GM19372 (cell line): ENCODE measurements around the gene TMEM123.
"Not testable (repeated sequence)": the region's sequence is repeated elsewhere in the genome, so short reads cannot be mapped to it uniquely, and the experiment has no call there.

ENCODE experiments used
- ATAC-seq: cut with Tn5 transposase; IDR thresholded peaks from one replicate; pipeline ENCODE4 v1.9.1; 2021; ENCODE audit warnings: mild to moderate bottlenecking, low read depth, moderate library complexity; ENCODE audit not compliant: unreplicated experiment

TMEM123 gene

DNA sequence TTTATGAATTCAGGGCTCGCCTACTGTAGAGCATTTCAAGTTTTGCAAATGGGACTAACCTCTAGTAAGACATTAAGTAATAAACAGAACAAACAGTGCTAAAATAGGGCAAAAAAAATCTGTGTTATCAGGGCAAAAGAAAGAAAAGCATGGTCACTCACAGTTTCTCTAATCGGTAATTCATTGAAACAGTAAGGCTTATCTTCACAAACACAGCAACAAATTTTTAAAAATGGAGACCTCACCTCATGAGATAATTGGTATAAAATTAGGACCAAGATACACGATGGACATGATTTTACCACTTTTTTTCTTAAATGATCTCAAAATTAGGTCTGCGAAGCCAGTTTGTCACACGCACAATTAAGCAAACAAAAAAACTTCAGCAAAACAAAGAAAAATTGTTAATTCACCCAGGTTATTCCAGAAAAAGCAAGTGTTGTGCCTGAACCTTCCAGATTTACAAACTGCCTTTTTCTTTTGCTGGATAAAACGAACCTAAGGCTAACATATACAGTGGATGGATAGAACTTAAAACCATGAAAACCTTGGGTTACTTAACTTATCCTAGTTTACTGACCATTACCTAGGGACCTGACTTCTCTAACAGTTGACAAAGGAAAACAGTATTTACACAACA is 1.4 kb downstream of the TMEM123 start:
- no peak for ATAC-seq

DNA sequence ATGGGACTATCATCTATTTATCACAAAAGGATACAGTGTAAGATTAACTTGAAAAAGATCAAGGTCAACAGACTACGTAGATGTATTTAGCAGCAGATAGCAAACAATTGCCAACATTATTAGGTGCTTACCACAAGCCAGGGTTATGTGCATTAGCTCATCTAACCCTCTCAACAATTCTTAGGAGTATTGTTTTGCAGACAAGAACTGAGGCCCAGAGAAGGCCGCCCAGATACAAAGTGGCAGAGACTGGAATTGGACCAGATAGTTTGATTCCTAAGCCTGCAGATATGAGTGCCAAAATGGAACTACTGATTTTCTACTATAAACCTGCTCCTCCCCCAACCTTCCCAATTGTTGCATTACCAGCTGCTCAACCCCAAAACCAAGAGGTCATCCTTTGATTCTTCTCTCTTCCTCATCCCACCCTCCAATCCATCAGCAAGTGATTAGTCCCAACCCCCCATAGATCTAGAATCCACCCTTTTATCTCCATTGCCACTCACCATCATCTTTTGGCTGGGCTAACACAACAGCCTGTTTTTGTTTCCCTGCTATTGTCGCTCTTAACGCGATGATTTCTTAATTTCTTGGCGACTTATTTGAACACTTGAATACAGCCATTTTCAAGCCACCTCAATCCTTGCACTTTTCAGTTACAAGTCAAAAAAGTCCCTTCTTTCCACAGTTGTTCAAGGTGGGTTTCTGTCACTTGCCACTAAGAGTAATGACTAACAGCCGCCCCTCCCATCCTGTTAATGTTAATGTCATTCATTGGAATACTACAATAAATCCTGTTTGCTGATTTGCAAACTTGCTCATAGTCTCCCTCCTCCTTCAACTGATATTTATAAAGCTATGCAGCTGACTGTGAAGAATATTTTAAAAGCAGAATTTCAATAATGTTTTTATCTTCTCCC is 2.7 kb downstream of the TMEM123 start:
- no peak for ATAC-seq

DNA sequence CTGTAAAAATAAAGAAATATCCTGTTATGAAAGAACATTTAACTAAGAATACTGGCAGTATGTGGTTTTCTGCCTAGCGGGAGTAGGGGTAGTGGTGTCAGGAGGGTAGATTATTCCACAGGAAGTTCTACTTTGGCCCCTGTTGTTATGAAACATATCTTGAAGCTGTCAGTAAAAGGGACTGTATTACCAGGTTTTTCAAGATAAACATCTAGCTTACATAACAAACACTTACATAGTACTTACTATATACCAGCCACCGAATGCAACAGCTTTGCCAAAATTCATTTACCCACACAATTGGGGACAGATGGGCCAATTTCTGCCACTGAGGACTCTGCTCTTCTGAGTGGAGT is 3.7 kb downstream of the TMEM123 start:
- no peak for ATAC-seq

DNA sequence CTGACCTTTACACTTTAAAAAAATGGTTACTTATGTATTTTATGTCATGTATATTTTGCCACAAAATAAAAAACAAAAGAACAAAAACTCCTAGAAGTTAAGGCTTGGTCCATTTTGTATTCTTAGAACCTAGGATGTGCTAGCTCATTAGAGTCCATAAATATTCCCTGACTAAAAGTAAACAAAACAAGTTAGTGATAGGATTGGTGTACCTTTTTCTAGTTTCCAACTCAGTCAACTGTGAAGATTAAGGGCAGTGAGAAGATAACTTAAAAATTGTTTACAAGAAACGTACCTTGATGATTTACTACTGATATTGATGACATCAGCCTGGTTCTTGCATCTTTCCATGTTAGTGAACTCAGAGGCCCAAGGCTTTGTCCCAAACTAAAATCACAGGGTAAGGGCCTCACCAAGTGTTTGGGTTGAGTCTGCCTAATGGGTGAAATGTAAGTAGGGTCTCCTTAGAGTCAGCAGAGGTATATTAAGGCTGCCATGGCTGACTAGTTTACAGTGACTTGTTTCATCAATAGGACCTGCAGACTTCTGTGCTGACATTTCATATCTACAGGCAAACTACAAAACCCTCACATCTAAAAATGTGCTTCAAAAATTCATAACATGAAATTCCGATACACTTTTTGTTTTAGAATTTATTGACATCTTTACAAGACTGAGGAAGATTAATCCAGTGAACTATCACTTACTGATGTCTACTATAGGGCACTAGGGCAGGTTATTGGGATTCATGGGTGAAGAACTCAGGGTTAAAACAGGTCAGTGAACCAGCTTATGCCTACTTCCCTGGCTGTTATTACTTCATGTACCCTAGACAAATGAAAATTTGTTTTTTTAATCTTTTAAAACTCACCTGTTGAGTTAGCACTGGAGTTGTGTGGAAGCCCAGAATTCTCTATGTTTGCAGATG is 4.4 kb downstream of the TMEM123 start:
- no peak for ATAC-seq

DNA sequence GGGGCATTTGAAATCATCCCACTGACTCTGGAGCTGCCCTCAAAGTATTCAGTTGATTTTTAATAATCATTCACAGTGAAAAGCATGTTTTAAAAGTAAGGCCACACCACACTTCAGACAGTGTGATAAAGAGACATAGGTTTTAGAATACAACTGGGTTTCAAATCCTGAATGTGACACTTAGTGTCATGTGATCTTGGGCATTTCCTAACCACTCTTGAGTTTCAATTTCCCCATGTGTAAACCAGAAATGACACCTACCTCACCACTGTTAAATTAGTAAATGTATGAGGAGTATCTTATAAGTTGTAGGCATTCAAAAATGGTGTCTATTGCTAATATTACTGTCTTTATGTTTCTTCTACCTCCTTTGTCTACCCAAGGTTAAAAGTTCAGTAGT is 5.4 kb downstream of the TMEM123 start:
- no peak for ATAC-seq

DNA sequence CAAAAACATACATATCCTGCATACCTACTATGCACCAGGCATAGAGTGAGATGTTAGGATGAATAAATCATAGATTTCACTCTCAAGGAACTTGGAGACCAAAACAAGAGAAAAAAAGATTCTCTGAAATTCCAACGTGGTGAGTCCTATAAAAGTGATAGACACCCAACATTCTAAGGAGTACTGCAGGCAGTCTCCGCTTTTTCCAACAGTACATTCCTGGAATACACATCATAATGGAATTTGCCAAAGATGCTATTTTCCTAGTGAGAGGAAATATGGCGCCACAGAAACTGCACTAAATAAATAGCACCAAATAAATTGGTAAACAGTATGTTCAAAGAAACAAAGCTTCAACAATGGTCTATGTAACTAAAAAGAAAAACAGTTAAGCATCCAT is 6.0 kb downstream of the TMEM123 start:
- ATAC-seq, result no peak

DNA sequence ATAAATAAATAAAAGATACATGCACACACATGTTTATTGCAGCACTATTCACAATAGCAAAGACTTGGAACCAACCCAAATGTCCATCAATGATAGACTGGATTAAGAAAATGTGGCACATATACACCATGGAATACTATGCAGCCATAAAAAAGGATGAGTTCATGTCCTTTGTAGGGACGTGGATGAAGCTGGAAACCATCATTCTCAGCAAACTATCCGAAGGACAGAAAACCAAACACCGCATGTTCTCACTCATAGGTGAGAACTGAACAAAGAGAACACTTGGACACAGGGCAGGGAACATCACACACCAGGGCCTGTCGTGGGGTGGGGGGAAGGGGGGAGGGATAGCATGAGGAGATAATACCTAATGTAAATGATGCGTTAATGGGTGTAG is 7.9 kb downstream of the TMEM123 start:
- not testable (repeated sequence) for ATAC-seq

DNA sequence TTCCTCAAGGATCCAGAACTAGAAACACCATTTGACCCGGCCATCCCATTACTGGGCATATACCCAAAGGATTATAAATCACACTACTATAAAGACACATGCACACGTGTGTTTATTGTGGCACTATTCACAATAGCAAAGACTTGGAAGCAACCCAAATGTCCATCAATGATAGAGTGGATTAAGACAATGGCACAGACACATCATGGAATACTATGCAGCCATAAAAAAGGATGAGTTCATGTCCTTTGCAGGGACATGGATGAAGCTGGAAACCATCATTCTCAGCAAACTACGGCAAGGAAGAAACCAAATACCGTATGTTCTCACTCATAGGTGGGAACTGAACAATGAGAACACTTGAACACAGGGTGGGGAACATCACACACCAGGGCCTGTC is 8.4 kb downstream of the TMEM123 start:
- ATAC-seq, result not testable (repeated sequence)

DNA sequence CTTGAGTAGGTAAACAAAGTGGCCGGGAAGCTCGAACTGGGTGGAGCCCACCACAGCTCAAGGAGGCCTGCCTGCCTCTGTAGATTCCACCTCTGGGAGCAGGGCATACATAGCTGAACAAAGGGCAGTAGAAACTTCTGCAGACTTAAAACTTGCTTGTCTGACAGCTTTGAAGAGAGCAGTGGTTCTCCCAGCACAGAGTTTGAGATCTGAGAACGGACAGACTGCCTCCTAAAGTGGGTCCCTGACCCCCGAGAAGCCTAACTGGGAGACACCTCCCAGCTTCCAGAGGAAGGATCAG is 13.6 kb downstream of the TMEM123 start:
- ATAC-seq, result not testable (repeated sequence)

DNA sequence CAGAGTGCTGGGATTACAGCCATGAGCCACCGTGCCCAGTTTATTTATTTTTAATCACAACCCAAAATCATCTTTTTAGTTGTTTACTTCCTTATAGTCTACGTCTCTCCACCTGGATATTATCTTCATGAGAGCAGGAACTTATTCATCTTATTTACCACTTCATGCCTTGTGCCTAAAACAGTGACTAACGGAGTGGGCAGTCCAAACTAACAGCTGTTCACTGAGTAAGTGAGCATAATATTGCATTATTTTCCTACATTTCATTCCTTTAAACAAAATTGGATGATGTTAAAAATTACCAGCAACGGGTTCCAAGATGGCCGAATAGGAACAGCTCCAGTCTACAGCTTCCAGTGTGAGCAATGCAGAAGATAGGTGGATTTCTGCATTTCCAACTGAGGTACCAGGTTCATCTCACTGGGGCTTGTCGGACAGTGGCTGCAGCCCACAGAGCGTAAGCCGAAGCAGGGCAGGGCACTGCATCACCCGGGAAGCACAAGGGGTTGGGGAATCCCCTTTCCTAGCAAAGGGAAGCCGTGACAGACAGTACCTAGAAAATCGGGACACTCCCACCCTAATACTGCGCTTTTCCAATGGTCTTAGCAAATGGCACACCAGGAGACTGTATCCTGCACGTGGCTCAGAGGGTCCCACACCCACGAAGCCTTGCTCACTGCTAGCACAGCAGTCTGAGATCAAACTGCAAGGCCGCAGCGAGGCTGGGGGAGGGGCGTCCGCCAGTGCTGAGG is 14.1 kb downstream of the TMEM123 start:
- no peak for ATAC-seq

DNA sequence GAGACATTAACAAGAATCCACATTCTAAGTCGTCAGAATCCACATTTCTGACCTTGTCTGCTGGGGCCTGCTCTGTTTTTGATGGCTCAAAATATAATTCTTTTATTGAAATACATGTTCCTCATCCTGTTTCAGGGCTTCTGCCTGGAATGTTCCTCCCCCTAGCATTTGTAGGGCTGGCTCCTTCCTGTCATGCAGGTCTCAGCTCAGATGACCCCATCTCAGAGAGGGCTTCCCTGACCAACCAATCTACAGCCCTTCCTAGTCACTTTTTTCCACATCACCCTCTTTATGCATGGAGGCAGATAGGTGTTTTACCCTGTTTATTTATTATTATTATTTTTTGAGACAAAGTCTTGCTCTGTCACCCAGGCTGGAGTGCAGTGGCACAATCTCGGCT is 14.8 kb downstream of the TMEM123 start:
- no peak for ATAC-seq

DNA sequence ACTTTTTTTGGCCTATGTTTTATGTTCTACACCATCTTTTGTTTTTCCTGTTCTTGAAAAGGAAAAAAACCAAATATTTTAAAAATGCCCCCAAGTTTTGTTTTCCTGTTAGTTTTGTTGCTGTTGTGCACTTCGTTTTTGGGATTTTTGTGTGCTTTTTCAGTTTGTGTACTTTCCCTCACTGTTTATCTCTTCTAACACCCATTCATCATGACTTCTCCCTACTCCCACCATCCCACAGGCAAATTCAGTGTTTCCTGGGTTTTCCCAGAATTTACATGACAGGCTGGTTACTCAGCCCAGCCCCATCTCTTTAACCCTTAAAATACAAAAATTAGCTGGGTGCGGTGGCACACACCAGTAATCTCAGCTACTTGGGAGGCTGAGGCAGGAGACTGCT is 15.6 kb downstream of the TMEM123 start:
- no peak for ATAC-seq

DNA sequence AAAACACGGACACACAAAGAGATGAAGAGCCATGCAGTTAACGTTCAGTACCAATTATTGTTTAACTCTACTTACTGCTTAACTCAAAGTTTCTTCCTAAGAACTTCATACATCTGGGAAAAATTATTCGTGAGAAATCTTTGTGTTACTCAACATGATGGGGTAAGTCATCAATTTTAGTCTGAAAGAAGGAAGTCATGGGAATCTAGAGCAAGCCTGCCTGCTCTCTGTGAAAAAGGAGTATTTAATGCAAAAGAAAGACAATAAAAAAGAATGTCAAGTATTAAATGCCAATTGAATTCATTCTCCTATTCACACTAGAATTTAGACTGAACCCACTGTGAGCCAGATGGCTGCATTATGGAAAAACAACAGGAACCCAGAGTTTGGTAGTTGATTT is 16.0 kb downstream of the TMEM123 start:
- ATAC-seq, result no peak

DNA sequence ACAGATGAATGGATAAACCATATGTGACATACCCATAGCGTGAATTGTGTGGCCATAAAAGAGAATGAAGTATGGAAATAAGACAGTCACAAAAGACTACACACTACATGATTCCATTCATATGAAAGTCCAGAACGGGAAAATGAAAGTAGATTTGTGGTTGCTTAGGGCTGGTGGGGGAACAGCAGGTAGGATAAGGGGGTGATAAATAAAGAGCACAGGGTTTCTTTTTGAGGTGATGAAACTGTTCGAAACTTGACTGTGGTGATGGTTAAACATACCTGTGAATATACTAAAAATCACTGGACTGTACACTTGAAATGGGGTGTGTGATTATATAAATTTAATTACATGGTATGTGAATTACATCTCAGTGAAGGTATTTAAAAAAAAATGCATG is 16.9 kb downstream of the TMEM123 start:
- no peak for ATAC-seq

DNA sequence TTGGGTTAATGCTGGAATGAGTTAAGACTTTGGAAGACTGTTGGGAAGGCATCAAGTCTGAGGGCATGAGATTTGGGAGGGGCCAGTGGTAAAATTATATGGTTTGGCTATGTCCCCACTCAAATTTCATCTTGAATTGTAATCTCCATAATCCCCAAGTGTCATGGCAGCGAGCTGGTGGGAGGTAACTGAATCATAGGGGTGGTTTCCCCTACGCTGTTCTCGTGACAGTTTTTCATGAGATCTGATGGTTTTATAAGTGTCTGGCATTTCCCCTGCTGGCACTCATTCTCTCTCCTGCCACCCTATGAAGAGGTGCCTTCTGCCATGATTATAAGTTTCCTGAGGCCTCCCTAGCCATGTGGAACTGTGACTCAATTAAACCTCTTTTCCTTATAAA is 19.0 kb downstream of the TMEM123 start:
- ATAC-seq, result not testable (repeated sequence)

DNA sequence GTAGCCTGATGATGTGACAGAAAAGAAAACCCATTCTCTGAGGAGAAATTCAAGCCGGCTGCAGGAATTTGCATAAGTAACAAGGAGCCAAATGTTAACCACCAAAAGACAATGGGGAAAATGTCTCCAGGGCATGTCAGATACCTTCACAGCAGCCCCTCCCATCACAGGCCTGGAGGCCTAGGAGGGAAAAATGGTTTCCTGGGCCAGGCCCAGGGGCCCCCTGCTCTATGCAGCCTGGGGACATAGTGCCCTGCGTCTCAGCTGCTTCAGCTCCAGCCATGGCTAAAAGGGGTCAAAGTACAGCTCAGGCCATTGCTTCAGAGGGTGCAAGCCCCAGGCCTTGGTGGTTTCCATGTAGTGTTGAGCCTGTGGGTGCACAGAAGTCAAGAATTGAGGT is 20.0 kb downstream of the TMEM123 start:
- ATAC-seq, result not testable (repeated sequence)

DNA sequence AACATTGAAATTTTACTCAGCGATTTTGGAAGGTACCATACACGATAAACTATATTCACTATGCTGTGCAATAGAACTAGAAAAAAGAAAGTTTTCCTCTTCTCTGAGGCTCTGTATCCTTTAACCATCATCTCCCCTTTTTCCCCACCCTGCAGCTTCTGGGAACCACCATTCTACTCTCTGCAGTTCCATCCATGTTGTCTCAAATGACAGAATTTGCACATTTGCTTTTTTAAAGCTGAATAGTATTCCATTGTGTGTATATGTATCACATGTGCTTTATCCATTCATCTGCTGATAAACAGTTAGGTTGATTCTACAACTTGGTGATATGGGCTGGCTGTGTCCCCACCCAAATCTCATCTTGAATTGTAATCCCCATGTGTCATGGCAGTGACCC is 21.2 kb downstream of the TMEM123 start:
- ATAC-seq, result no peak

DNA sequence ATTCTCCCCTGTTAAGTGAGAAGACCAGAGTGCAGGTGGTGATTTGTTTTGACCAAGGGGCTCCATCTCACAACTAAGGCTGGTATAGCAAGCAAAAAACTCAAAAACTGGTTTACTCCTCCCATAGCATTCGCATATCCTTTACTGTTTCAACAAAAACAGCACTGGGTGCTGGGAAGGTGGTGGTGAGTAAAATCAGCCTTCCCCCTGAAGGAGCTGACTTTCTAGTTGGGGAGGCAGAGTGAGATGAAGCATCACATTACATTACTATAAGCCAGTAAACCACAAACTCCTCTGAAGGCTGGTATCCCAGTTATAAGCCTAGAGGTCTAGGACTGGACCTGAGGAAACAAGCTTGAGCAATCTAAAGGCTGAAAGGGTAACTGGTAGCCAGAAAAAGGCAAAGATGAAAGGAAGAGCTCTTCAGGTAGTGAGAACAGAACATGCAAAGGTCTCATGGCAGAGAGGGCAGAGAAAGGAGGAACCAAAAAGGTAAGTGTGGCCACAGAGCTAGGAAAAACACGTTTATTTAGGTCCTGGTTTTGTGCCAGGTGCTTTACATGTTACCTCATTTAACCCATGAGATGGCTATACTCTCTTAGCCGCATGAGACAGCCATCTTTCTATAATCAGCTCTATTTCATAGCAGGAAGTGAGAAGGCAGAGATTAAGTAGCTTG is 22.3 kb downstream of the TMEM123 start:
- peak; percentile 84 for ATAC-seq

DNA sequence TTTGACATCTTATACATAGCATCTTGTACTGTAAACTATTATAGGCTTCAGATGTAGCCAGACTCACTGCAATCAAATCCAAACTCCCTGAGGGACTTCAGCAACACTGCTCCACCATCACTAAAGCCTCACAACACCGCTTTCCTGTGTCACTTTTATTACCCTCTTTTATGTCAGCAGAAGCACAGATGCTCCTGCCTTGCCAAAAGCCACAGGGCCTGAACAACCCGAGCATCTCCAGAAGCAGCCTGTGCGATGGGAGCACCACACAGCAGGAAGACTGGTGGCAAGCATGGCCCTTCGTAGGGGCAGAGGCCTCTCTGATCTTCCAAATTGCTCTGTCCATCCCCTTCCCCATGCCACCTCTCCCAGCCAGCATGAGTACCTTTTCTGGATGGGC is 22.9 kb downstream of the TMEM123 start:
- peak; percentile 4 for ATAC-seq

DNA sequence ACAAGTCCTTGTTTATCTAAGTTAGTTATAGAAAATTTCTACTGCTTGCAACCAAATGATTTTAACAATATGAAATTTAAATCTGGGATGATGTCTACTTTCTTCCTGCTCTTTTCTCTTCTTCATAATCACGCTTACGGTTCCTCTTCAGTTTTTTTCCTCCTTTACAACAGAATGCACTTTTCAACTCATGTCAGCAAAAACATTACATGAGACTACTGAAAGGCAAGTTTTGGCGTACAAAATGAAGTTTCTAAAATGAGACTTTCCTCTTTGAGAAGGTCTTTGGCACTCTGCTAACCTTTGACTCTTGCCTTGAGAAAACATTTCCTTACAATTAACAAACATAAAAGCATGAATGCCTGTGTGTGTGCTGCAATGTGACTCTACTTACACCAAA is 23.3 kb downstream of the TMEM123 start:
- ATAC-seq, result no peak
